IPS-NIHi7 (cell line): ENCODE measurements around the gene TCTN3.
A peak's percentile ranks its signal among the peaks of the same experiment; 100 is the strongest.
"Not testable (repeated sequence)": the region's sequence is repeated elsewhere in the genome, so short reads cannot be mapped to it uniquely, and the experiment has no call there.

Source experiments
- DNase-seq: peaks from one replicate; pipeline ENCODE4 v3.0.0; 2012; ENCODE audit warnings: mixed read lengths; ENCODE audit errors: extremely low spot score

The TCTN3 gene

GRCh38 chr10:95683966-95684365 is 9.8 kb downstream of the TCTN3 start:
- DNase-seq, result no peak

GRCh38 chr10:95675403-95676116 is 18.2 kb downstream of the TCTN3 start:
- DNase-seq, result no peak

- no peak for DNase-seq
Observed at GRCh38 chr10:95674643-95675042, 19.1 kb downstream of the TCTN3 start.

- not testable (repeated sequence) for DNase-seq
Observed at GRCh38 chr10:95672641-95673040, 21.1 kb downstream of the TCTN3 start.

GRCh38 chr10:95664543-95664942 is 29.2 kb downstream of the TCTN3 start:
- DNase-seq, result no peak

GRCh38 chr10:95663496-95663895 is 30.2 kb downstream of the TCTN3 start:
- no peak for DNase-seq

- DNase-seq, result no peak
Observed at GRCh38 chr10:95661818-95662217, 31.9 kb downstream of the TCTN3 start.

GRCh38 chr10:95660283-95660682 is 33.4 kb downstream of the TCTN3 start:
- no peak for DNase-seq

GRCh38 chr10:95657250-95657649 is 36.5 kb downstream of the TCTN3 start:
- no peak for DNase-seq

- peak; percentile 95 for DNase-seq
Observed at GRCh38 chr10:95656291-95657164, 37.2 kb downstream of the TCTN3 start, which contains the start of gene ALDH18A1. Gene ALDH18A1 (minus strand): TSS chr10:95656711. CDS start chr10:95653377, 3,334 bp downstream.

GRCh38 chr10:95655571-95656290 is 38.0 kb downstream of the TCTN3 start:
- peak; percentile 34 for DNase-seq

GRCh38 chr10:95653895-95654294 is 39.8 kb downstream of the TCTN3 start:
- DNase-seq, result no peak

GRCh38 chr10:95651346-95652060 is 42.2 kb downstream of the TCTN3 start:
- DNase-seq, result no peak

GRCh38 chr10:95650232-95650631 is 43.5 kb downstream of the TCTN3 start:
- DNase-seq, result peak; percentile 29

GRCh38 chr10:95648138-95648537 is 45.6 kb downstream of the TCTN3 start:
- no peak for DNase-seq

GRCh38 chr10:95646160-95646559 is 47.6 kb downstream of the TCTN3 start:
- no peak for DNase-seq

GRCh38 chr10:95644901-95645300 is 48.8 kb downstream of the TCTN3 start:
- no peak for DNase-seq

GRCh38 chr10:95640891-95641315 is 52.8 kb downstream of the TCTN3 start:
- DNase-seq, result no peak

GRCh38 chr10:95637911-95638310 is 55.8 kb downstream of the TCTN3 start:
- DNase-seq, result no peak

- no peak for DNase-seq
Observed at GRCh38 chr10:95637140-95637539, 56.6 kb downstream of the TCTN3 start.

- no peak for DNase-seq
Observed at GRCh38 chr10:95635319-95635733, 58.4 kb downstream of the TCTN3 start.
